ENCODE data around the gene CUZD1.

The CUZD1 gene

GRCh38 chr10:122814493-122814892 is 31.2 kb downstream of the CUZD1 start:
- DNase-seq = no peak

GRCh38 chr10:122812751-122813150 is 32.9 kb downstream of the CUZD1 start:
- DNase-seq = no peak

- no peak for DNase-seq
Measured at GRCh38 chr10:122802282-122802681, 43.4 kb downstream of the CUZD1 start.

DNA sequence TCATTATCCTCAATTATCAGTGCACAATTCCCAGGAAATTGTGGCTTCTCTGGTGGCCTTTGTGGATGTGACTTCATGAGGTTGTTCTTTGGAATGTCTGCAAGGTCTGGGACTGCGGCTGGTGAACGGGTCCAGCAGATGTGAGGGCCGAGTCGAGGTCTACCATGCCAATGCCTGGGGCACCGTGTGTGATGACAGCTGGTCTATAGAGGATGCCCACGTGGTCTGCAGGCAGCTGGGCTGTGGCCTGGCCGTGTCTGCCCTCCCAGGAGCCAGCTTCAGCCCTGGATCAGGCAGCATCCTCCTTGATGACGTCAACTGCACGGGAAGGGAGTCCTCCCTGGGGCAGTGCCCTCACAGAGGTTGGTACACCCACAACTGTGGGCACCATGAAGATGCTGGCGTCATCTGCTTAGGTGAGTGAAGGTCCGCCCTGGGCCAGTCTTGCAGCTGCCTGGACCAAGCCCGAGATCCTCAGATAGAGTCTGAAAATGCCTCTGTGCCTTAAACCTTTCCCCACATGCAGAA is 46.9 kb downstream of the CUZD1 start:
- DNase-seq = no peak

GRCh38 chr10:122796796-122797195 is 48.9 kb downstream of the CUZD1 start:
- no peak for DNase-seq

DNA sequence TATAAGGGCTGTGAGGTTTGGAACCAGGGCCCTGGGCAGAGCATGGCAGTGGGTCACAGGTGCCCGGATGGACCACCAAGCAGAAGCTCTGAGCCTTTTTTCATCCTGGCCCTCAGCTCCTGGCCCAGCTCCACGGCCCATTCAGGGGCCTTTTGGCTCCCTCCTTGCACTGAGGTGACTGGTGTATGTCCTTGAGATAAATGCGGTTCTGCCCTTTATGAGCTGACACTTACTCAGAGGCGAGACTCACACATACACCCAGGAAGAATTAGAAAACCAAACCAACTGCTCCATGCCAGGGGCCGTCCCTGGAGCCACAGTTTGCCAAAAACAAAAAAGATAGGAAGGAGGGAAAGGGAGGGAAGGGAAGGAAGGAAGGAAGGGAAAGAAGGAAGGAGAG is 49.7 kb downstream of the CUZD1 start:
- no peak for DNase-seq

DNA sequence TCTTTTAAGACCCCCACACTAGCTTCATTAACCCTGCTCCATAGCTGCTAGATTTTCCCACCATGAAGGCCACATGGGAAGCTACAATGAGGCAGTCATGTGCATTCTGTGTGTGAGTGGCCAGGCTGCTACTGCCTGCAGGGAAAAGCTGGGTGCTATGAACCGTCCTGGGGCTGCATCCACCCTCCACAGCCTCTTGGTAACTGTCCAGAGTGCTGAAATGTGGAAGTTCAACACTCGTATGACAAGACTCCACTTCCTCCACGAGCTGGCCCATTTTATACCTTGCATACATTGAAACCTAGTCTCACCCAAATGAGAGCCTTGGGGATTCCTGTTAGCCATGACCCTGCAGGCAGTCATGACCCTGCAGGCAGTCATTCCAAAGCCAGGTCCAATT is 59.4 kb downstream of the CUZD1 start:
- DNase-seq = no peak

DNA sequence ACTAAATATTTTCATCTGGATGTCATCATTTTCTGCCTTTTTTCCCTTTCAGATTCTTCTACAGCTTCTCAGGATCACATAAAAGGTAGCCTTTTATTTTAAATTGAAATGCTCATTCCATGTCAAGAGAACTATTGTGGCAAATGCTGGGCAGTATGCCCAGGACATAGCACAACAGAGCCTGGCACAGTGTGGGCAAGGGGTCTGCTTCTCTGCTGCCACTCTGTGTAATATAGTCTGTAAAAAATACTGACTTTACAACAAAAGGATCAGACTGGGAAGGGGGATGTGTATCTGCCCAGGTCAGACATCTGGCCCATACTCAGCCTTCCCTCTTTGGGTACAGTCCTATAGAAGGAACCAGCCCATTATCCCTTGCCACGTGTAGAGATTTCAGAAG is 62.7 kb downstream of the CUZD1 start:
- DNase-seq = no peak

Measured in HCEC 1CT (cell line).